Measurements from ENCODE around the gene LPAR5.
A peak's percentile ranks its signal among the peaks of the same experiment; 100 is the strongest.
"Not testable (repeated sequence)": the region's sequence is repeated elsewhere in the genome, so short reads cannot be mapped to it uniquely, and the experiment has no call there.

Gene LPAR5

DNA sequence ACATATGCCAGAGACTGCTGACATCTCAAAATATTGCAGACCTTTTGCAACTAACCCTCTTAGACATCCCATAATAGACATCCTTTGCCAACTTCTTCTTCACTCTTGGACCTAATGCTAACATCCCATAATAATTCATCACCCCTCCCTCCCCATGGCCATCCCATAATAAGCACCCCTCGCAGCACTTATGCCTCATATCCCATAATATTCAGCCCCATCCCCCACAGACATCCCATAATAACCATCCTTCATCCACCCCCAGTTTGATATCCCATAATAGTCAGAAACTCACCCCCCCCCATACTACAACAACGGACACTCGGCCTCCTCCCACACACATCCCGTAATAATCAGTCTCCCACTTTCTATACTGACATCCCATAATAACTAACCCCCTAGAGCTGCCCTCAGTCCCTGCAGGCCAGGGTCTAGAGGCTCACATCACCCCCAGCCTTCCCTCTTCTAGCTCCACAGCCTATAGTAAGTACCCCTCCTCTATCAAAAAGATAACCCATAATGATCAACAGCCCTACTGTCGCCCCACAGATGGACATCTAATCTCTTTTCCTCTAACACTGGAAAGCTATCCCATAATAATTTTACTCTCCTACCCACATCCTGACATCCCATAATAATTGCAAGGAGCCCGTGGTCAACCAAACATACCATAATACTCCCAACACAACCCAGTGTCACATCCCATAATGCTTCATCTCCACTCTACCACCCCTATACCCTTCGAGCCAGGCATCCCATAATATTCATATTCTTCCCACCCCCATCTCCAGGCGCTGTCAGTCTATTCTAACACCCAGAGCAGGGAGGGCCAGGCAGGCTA, 27.8 kb downstream of the LPAR5 start:
- DNase-seq: peak in 26 of 56 donors; percentile 39 to 84 (median 65)

DNA sequence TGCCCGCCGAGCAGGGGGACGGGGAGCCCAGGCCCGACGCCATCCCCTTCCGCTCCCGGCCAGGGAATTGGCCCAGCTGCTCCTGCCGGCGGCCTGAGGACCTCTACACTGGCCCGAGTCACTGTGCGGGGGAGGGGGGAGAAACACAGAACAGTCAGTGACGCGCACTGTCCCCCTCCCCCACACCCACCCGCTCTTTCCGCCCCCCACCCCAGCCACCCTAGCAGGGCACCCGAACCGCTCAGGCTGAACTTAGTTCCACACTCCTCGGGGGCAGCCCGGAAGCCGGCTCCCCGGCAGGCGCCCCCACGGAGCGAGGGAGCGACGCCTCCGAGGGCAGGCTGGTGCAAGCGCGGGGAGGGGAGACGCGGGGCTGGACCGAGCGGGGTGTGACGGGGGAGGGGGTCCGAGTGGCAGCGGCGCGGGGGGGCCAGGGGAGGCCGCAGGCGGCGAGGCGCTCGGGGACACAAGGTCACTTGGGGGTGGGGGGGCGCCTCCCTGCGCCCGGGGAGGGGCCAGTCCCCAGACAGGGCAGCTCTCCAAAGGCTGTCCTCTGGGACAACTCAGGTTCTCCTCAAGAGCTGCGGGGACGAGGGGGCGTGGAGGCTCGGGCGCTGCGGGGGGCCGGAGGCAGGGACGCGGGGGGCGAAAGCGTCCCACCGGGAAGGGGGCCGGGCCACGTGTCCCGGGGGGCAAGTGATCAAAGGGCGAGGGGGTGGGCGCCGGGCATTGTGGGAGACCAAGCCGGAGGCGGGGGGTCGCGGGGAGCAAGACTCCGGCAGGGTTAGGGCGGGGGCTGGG, 29.2 kb downstream of the LPAR5 start:
- peak in 40 of 56 donors; percentile 11 to 82 (median 54) for DNase-seq

DNA sequence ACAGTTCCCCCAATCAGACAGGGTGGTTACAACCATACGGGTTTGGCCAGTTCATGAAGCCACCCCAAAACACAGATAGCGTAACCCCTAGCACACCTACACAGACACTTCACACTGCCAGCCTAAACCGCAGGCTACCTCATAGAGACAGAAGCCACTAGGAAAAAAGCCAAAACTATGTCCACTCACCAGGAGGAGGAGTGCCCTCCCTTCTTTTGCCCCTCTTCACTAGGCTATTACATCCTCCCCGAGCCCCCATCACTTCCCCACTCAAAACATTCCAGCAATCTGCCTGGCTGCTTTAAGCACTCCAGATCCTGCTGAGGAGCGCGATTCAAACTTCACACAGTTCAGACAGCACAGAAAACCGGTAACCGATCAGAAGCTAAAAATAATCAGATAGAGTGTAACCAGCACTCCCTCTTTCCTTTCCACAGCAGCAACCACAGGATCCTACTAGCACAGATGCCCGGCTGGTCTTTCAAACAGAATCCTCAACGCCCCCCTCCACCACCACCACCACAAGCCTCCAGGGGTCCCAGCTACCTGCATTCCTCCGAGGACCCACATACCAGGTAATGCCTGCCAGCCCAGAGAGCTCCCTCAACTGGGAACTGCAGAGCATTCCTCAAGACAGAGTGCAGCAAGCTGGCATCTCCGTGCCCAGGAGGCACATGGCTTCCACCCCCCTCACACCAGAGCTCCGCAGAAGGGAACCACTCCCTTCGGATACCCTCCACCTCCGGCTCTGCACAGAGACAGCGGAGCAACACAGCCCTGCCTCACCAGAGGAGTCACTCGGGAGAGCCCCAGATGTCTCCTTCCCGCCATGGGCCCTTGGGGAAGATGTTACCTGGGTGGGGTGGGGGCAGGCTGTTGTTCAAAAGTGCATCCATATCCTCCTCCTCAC, 30.1 kb downstream of the LPAR5 start:
- peak in 13 of 56 donors; percentile 10 to 69 (median 42) for DNase-seq

DNA sequence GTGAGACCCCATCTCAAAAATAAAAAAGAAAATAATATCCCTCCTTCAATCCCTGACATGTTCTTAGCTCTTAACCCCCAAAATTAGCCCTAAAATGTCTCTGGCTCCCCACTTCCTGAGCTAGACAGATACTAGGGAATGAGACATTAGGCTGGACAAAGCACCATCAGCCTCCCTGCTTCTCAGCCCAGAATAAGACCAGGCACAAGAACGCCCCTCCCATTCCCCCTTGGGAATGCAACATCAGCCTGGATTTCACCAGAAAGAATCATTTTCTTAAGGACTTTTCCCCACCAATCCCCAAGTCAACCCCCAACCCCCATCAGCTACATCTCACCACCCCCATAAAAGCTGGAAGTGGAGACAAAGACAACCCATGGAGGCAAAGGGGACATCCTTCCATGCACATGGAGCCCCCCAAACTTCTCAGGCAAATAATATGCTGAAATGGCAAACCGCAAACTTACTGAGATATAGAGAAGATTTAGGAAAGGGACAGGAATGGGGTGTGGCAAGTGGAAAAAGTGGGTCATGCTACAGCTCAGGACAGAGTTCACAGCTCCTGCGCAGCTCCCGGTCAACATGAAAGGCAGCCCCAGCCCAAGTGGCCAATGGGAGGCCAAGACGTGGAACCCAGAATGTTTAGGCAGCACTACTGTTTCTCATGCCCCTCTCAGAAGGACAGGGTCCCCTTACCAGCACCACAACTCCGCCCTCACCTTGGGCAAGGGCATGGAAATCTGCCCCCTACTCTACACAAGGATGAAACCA, 31.3 kb downstream of the LPAR5 start:
- no peak for DNase-seq

DNA sequence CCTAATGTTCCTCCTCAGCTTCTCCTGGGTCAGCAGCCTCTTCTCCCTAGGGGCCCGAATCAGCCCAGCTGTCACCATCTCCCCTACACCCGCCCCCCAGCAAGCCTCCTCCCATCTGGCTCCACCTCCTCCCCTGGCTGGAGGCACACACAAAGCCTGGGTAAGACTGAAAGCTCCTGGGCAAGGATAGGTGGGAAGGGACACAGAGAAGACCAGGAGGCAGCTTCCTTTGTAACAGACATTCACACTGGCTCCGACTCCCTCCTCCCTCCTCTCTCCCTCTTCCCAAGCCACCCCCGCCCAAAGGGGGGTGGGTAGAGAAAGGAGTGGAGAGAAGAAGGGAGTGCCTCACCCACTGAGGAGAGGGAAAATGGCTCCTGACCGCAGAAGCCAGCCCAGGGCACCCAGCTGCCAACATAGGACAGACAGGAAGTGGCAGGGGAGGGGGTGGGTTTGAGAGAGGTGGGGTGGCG, 32.6 kb downstream of the LPAR5 start:
- peak in 5 of 56 donors; percentile 13 to 29 (median 19) for DNase-seq

DNA sequence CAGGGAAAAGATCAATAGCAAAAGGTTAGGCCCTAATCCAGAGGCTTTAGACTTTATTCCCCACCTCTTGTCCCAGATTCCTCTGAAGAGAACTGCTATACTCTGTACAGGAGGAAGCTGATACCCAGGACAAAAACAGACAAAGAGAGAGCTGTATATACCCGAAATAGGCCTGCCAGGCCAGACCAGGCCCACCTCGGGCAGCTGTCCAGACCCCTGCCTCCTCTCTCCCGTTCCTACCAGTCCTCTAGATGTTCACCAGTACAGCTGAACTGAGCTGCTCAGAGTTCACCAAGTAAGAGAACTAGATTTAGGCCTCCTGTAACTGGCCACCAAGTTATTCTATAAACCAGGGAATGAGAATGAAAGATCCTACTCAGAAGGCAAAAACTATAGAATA, 33.2 kb downstream of the LPAR5 start:
- DNase-seq: no peak

DNA sequence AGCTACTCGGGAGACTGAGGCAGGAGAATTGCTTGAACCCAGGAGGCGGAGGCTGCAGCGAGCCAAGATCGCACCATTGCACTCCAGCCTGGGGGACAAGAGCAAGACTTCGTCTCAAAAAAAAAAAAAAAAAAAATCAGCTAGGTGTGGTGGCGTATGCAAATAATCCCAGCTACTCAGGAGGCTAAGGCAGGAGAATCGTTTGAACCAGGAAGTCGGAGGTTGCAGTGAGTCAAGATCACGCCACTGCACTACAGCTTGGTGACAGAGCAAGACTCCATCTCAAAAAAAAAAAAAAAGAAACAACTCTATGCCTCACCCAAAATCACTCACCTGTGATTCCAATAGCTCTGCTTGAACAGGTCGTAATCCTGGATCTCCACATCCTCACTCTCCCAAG, 40.1 kb downstream of the LPAR5 start:
- not testable (repeated sequence) for DNase-seq

DNA sequence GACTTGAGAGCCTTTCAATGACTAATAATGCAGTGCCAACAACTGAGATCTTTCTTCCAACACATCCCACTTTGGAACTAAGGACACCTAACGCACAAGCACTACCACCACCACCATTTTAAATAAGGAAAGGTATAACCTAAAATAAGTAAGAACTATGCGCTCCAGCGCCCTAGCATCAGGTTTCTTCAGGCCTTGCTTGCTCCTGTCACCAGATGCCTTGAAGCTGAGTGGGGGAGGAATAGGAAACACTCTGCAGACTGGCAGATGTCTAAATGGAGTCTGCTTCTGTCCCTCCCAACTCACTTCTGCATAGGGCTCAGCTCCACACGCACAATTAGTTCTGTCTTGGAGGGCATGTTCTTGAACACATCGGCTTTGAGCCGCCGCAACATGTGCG, 43.7 kb downstream of the LPAR5 start:
- no peak for DNase-seq

DNA sequence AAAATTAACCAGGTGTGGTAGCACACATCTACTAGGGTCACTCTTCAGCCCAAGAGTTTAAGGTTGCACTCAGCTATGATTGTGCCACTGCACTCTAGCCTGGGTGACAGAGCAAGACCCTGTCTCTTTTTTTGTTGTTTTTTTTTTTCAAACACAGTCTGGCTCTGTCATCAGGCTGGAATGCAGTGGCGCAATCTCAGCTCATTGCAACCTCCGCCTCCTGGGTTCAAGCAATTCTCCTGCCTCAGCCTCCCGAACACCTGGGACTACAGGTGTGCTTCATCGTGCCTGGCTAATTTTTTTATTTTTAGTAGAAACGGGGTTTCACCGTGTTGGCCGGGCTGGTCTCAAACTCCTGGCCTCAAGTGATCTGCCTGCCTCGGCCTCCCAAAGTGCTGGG, 49.2 kb downstream of the LPAR5 start:
- not testable (repeated sequence) for DNase-seq

DNA sequence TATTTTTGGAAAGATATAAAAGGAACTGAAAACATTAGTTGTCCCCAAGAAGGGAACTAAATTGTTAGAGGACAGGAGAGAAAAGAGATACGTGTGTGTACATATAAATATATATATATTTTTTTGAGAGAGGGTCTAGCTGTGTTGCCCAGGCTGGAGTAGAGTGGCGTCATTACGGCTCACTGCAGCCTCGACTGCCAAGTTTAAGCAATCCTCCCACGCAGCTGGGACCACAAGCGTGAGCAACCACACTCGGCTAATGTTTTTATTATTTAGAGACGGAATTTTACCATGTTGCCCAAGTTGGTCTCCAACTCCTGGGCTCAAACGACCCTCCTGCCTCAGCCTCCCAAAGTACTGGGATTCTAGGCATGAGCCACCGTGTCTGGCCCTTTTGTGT, 51.5 kb downstream of the LPAR5 start:
- no peak for DNase-seq

DNA sequence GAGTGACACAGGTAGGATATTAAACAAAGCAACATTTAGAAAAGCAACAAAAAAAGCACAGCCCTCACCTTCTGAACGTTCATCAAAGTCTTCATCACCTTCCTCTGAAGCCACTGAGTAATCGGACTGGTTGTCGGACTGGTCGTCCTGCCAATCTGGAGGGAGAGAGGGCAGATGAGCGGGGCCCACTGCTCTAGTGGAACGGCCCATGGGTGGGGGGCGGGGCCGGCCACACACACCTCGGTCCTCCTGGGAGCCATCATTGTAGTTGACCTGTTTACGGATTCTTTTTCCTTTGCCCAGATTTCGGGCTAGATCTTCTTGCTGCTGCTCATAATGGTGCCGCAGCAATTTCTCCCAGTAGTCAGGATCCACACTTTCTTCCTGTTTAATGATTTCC, 52.8 kb downstream of the LPAR5 start:
- DNase-seq: no peak

DNA sequence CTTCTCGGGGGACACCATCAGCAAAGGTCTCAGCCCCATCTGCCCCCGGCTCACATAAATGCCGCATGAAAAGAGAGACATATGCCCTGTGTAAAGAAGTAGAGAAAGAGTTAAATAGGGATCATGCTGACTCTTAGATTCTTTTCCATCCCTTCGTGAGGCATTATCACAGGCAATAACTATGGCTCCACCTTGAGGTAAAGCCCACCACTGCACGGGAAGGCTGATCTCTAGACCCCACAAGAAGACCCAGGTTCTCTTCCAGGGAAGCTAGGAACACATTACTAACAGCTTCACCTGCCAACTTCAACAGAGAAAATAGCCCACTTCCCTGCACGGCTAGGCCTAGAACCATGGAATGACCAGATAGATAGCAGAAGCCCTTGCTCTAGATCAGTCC, 53.6 kb downstream of the LPAR5 start:
- no peak for DNase-seq

DNA sequence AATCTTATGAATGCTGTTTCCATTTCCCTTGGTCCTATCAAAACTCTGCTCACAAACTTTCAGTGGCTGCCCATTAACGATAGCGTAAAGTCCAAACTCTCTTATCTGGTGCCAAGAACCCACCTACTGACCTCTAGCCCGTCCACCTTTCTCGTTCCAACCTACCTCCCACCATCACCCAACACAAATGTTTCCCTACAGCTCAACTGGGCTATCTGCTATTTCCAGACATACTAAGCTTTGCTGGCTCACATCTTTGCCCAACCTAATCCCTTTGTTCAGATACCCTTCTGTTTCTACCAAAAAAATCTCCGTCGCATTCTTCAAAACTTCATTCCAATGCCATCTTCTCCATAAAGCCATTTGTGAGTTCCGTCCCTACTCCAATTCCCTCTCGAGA, 60.1 kb downstream of the LPAR5 start:
- no peak for DNase-seq

DNA sequence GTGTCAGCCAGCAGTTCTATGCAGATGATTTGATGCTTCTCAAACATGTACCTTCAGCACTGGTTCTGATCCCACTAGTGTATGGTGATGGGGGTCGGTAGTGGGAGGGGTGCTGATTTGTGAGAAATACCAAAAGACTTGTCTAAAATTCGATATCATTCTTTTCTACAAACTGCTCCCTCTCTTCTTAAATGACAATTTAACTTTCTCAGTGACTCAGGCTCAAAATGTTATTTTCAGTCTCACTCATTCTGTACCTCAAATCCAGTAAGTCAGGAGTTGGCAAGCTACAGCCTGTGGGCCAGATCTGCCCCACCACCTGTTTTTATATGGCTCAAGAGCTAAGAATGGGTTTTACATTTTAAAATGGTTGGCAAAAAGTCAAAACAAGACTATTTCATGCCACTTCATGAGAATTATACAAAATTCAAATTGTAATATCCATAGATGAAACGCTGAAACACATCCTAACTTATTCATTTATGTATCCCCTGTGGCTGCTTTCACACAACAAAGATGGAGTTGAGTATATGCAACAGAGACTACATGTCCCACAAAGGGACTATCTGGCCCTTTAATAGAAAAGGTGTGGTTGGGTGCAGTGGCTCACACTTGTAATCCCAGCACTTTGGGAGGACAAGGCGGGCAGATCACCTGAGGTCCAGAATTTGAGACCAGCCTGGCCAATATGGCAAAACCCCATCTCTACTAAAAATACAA, 61.0 kb downstream of the LPAR5 start:
- DNase-seq: no peak

DNA sequence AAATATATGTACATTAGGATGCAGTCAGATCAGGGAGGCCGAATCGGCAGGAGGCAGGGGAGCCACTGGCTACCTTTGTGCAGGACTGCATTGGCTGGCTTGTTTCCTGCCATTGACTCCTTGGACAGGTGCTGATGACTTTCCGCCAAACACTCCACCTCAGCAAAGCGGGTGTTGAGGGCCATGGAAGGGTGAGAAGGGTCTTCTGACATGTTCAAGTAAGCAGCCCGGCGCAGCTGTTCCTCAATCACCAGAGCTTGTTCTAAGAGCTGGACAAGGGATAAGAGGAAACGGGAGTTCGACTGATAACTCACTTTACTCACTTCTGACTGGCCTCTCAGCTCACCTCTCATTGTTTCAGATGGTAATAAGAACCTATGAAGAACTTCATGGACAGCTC, 62.8 kb downstream of the LPAR5 start:
- DNase-seq: no peak

DNA sequence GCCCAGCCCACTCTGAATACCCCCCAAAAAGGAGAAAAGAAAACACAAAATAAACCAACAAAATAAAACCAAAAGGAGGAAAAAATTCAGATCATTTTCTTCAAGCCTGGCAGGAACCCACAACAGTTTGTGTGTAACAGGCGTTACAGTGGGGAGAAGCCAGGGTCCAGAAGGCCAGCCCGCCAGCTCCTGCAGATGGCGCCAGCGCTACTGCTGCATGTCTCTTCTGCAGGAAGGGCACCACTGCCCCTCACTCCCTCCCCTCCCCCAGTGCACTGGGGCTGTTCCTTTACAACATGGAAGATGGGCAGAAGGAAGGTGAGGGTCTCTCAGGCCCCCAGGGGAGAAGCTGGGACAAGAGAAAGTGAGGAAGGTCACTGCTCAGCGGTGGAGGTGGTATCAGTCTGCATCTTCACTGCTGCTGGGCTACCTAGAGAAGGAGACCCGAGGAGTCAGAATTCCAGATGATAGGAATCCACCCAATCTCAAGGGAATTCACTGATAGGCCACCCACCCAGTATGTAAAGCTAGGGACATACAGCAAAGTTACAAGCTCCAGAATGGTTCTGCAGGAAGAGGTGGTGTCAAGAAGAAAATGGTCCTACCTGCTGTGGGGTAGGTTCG, 65.4 kb downstream of the LPAR5 start:
- DNase-seq: peak in 4 of 56 donors; percentile 6 to 38 (median 13)

DNA sequence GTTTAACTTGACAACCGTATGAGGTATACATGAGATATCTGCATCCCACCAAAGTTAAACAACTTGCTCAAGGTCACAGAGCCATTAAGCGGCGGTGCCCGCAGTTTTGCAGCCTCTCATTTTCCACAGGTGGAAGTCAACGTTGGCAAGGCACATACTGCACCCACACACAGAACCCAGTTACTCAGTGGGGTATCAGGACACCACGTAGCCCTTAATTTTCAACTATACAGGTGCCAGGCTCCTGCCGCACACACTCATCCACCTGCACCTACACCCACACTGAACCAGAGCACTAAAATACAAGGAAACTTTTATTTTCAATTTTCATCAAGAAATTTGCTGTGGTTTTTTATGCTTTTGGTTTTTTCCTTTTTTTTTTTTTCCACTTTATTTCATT, 66.0 kb downstream of the LPAR5 start:
- DNase-seq: no peak

DNA sequence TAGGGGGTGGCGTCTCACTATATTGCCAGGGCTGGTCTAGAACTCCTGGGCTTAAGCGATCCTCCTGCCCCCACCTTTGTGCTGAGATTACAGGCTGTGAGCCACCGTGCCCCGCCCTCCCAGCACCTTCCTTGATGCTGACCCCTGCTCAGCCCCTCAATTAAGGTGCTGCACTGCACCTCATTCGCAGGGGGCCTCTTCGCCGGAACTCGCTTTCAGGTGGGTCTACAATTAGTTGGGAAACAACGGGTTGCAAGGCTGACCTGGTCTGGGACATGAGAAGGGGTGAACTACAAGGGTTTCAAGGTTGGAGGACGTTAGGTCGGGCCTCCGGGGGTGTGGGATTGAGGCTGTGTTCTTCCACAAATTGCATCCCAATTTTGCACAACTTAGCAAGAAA, 66.4 kb downstream of the LPAR5 start:
- DNase-seq: no peak

Measured in amygdala (tissue), 56 donors.